ENCODE measurements around the gene AHI1. TPM values are rescaled to one million over a fixed set of nuclear protein-coding genes. Genes with fewer than 3 reads are reported as not detected.

The AHI1 gene
- total RNA-seq, 1 donor from 2014 or later = 23.2 TPM

- TF ChIP-seq CTCF (conservative IDR thresholded peaks at IDR 0.05) = no peak
- H3K27ac Mint-ChIP-seq = no peak overlapping the region
- no peaks in the 10 kb centered on the region for H3K27me3 Mint-ChIP-seq
- H3K36me3 Mint-ChIP-seq = peaks cover 12% of the 10 kb centered on the region
- no peak overlapping the region for H3K4me3 Mint-ChIP-seq
- no peaks in the 10 kb centered on the region for H3K9me3 Mint-ChIP-seq
- no peaks in the 10 kb centered on the region for H3K4me1 Mint-ChIP-seq (ENCODE audit: unreplicated experiment)
- no peak for DNase-seq (ENCODE audit: extremely low spot score, unreplicated experiment)
Observed at GRCh38 chr6:135282395-135282794, 215.1 kb downstream of the AHI1 start.

GRCh38 chr6:135281964-135282363 is 215.6 kb downstream of the AHI1 start:
- no peak for DNase-seq (ENCODE audit: extremely low spot score, unreplicated experiment)
- Mint-ChIP-seq H3K4me3 (no peak overlapping the region), H3K9me3 (no peaks in the 10 kb centered on the region), H3K36me3 (peaks cover 8% of the 10 kb centered on the region), H3K4me1 (ENCODE audit: unreplicated experiment) (no peaks in the 10 kb centered on the region), H3K27me3 (no peaks in the 10 kb centered on the region), H3K27ac (no peak overlapping the region)
- TF ChIP-seq CTCF (conservative IDR thresholded peaks at IDR 0.05) = no peak

- TF ChIP-seq CTCF (conservative IDR thresholded peaks at IDR 0.05) = no peak
- Mint-ChIP-seq H3K27me3 (no peaks in the 10 kb centered on the region), H3K4me1 (ENCODE audit: unreplicated experiment) (no peaks in the 10 kb centered on the region), H3K9me3 (no peaks in the 10 kb centered on the region), H3K36me3 (peaks cover 4% of the 10 kb centered on the region), H3K27ac (no peak overlapping the region), H3K4me3 (no peak overlapping the region)
- no peak for DNase-seq (ENCODE audit: extremely low spot score, unreplicated experiment)
Observed at GRCh38 chr6:135281227-135281626, 216.3 kb downstream of the AHI1 start.

GRCh38 chr6:135280375-135281136 is 217.0 kb downstream of the AHI1 start:
- no peak for TF ChIP-seq CTCF (conservative IDR thresholded peaks at IDR 0.05)
- Mint-ChIP-seq H3K9me3 (no peaks in the 10 kb centered on the region), H3K36me3 (peaks cover 2% of the 10 kb centered on the region)

GRCh38 chr6:135277422-135277821 is 220.1 kb downstream of the AHI1 start:
- Mint-ChIP-seq H3K27me3 (no peaks in the 10 kb centered on the region), H3K36me3 (no peaks in the 10 kb centered on the region)

More at GRCh38 chr6:135280375-135281136, 217.0 kb downstream of the AHI1 start:
- Mint-ChIP-seq H3K4me1 (ENCODE audit: unreplicated experiment) (no peaks in the 10 kb centered on the region), H3K27me3 (no peaks in the 10 kb centered on the region), H3K4me3 (no peak overlapping the region), H3K27ac (no peak overlapping the region)
- DNase-seq (ENCODE audit: extremely low spot score, unreplicated experiment) = no peak

More at GRCh38 chr6:135277422-135277821, 220.1 kb downstream of the AHI1 start:
- no peak for TF ChIP-seq CTCF (conservative IDR thresholded peaks at IDR 0.05)
- H3K4me1 Mint-ChIP-seq (ENCODE audit: unreplicated experiment) = no peaks in the 10 kb centered on the region
- H3K9me3 Mint-ChIP-seq = no peaks in the 10 kb centered on the region
- no peak overlapping the region for H3K27ac Mint-ChIP-seq
- DNase-seq (ENCODE audit: extremely low spot score, unreplicated experiment) = no peak
- no peak overlapping the region for H3K4me3 Mint-ChIP-seq
